GF-D8 (cell line): ENCODE data around the gene BAG5.
"Not testable (repeated sequence)": the region's sequence is repeated elsewhere in the genome, so short reads cannot be mapped to it uniquely, and the experiment has no call there.

Experiments
- DNase-seq: peaks from one replicate; lab custom pipeline; 2025; lab: John Stamatoyannopoulos, UW

Gene BAG5, protein sequence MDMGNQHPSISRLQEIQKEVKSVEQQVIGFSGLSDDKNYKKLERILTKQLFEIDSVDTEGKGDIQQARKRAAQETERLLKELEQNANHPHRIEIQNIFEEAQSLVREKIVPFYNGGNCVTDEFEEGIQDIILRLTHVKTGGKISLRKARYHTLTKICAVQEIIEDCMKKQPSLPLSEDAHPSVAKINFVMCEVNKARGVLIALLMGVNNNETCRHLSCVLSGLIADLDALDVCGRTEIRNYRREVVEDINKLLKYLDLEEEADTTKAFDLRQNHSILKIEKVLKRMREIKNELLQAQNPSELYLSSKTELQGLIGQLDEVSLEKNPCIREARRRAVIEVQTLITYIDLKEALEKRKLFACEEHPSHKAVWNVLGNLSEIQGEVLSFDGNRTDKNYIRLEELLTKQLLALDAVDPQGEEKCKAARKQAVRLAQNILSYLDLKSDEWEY

DNA sequence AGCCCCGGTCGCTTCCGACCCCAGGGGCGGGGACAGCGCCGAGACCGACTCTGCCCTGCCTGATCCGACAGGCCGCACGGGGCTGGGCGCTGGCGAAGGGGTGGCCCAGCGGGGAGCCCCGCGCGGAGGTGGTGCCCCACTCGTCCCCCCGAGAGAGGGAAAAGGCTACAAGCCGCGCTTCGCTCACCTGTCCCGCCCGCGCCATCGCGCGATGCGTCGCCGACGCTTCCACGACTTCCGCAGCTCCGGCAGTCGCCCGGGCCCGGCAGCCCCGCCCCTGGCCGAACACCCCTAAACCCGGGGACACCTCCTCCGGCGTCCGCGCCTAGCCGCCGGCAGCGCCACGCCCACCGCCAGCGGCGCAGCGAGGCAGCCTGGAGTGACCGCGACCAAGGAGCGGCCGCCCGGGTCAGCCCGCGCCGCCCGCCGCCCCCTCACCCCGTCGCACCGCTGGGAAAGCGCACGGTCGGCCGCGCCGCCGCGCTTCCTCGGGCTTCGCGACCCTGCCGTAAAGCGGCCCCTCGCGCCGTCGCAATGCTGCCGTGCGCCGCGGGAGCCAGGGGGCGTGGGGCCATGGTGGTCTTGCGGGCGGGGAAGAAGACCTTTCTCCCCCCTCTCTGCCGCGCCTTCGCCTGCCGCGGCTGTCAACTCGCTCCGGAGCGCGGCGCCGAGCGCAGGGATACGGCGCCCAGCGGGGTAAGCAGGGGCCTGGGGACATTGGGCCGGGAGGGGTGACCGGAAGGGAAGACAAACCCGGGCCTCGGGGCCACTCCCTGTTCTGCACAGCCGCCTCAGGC lies at the start of gene BAG5, which contains the start of gene COA8:
Gene BAG5 (minus strand): TSS at position 229 of the 797 bp plus-strand sequence. CDS start 1,493 bp downstream, outside the sequence.
Gene COA8 (plus strand): TSS at position 532 of the 797 bp plus-strand sequence. CDS start 42 bp downstream, at position 574.
- DNase-seq, result peak; percentile 10

DNA sequence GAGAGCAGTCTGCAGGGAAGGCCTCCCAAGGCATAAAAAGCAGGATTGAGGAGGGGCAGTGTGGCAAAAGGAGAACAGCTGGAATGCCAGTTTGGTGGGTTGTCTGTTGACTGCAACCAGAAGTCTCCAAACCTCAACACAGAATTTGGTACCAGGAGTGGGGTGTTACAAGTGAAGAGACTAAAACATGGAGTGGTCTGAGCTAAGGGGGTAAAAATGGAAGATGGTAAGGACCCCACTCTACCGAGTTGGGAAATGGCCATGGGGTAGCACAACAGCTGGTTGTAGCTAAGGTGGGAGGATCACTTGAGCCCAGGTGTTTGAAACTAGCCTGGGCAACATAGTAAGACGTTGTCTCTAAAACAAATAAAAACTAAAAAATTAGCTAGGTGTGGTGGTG lies 48.8 kb upstream of the BAG5 start:
- no peak for DNase-seq

DNA sequence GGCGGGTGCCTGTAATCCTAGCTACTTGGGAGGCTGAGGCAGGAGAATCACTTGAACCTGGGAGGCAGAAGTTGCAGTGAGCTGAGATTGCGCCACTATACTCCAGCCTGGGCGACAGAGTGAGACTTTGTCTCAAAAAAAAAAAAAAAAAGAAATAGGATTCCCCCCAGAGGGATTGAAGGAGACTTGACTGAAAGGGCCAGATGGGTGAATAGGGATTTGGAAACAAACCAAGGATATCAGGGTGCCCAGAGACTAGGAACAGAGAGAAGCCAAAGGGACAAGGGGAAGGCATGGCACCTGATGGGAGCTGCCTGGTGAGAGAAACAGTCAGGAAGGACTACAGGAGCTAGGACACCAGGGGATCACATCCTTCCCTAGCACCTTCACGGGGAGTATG lies 46.6 kb upstream of the BAG5 start:
- DNase-seq, result not testable (repeated sequence)

GRCh38 chr14:103607822-103608221 lies 45.4 kb upstream of the BAG5 start:
- DNase-seq, result no peak

DNA sequence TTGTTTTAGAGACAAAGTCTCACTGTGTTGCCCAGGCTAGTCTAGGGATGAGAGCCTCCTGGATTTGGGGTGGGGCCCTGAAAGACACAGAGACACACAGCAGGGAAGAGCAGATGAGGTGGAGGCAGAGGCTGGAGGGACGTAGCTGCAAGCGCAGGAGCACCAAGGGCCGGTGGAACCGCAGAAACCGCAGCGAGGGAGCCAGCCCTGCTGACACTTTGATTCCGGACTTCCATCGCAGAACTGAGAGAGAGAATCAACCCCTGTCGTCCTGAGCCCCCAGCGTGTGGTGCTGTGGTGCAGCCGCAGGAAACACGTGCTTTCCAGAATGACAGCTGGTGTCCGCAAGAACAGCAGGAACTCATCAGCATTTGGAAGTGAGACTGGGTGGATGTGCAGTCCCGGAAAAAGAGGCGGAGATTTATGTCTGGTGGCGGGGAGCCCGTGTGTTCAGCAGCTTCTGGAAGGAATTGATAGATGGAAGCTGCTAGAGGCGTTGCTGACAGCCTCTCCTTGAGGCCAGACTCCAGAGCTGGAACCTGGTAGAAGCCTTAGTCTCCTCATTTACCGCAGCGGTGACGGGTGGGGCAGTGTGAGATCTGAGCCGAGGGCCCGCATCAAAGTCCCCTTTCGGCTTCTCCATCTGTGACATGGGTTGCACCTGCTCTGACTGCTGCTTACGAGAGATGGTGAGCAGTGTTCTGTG lies 44.7 kb upstream of the BAG5 start:
- peak; percentile 71 for DNase-seq

DNA sequence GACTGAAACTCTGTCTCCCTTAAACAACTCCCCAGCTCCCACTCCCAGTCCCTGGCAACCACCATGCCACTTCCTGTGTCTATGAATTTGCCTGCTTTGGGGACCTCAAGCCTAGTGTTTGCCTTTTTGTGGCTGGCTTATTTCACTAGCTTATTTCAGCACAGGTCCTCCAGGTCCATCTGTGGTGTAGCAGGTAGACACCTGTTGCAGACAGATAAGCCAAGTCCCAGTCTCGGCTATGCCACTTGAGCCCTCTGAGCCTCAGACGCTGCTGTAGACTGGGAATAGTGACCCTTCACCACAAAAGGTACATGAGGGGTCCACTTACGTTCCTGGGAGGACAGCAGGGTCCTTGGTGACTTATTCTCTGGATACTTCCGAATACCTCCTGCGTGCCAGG lies 42.2 kb upstream of the BAG5 start:
- no peak for DNase-seq

DNA sequence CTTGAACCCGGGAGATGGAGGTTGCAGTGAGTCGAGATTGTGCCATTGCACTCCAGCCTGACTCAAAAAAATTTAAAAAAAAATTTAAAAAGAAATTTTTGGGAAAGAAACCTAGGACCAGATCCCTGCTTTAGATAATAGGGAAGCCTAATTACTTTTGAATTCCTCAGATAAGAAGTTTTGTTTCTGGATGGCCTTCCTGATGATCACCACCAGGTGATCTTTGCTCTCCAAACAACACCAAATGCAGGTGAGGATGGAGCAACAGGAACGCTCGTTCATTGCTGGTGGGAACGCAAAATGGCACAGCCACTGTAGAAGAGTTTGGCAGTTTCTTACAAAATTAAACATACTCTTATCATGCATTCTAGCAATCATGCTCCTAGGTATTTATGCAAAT lies 38.0 kb upstream of the BAG5 start:
- DNase-seq, result no peak

- DNase-seq, result no peak
These were observed 35.3 kb upstream of the BAG5 start for GRCh38 chr14:103597623-103598377.

DNA sequence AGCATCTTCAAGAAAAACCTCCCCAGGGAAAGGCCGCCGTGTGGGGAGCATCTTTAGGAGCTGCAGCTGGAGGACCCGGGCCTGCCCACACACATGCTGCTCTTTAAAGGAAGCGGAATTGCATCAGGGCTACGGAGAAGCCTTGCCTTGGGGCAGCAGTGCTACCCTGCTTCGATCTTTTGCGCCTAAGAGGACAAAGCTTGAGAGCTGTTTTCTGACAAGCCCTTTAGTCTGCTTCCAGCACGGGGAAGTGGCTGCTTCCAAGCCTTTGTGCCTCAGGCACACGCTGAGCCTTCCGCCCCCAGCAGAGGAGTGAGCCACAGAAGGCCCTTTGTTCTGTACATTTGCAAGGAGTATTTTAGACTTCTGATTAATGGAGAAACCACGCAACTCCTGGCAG lies 31.8 kb upstream of the BAG5 start:
- no peak for DNase-seq

GRCh38 chr14:103593577-103593976 lies 31.1 kb upstream of the BAG5 start:
- no peak for DNase-seq

GRCh38 chr14:103584326-103584915 lies 22.0 kb upstream of the BAG5 start:
- no peak for DNase-seq

DNA sequence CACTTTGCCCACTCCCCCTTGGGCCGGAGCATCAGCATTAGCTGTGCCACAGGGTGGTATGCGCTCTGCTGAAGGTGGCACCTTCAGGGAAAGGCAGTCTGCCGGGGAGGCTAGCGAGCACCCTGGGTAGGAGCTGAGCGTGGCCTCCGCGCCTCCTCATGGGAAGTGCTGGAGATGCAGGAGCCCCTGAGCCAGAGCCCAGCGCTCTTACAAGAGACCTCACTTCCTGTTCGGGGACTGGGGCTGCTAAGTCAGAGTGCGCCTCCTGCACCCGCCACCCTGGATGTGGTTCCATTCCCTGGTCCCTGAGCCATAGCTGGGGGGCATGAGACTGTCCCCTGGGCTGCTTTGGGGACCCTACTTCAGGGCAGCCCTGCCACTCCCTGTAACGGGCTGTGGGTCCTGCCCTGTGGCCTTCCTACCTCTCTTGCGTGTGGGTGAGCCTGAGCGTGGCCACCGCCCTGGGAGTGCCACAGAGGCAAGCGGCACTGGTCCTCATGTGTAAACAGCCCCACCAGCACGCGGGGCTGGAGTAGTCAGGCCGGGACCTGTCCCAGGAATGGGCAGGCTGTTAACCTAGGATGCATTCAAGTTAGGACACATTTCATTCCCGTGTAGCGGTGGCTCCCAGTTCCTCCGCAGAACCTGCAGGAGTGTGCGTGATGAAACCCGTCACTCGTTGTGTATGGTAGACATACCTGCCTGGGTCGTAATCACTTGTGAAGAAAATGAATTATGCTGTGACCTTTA lies 19.7 kb upstream of the BAG5 start:
- DNase-seq, result no peak

DNA sequence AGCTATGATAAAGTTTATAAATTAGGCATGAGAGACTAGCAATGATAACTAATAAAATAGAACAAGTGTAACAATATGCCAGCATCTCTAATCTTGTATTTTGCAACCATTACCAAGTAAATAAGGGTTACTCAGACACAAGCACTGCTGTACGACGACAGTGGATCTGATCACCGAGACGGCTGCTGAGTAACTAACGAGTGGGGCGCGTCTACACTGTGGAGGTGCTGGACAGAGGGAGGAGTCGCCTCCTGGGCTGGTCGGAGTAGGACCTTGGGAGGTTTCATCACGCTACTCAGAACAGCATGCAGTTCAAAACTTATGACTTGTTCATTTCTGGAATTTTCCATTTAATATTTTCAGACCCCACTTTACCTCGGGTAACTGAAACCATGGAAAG lies 18.7 kb upstream of the BAG5 start:
- DNase-seq, result no peak

DNA sequence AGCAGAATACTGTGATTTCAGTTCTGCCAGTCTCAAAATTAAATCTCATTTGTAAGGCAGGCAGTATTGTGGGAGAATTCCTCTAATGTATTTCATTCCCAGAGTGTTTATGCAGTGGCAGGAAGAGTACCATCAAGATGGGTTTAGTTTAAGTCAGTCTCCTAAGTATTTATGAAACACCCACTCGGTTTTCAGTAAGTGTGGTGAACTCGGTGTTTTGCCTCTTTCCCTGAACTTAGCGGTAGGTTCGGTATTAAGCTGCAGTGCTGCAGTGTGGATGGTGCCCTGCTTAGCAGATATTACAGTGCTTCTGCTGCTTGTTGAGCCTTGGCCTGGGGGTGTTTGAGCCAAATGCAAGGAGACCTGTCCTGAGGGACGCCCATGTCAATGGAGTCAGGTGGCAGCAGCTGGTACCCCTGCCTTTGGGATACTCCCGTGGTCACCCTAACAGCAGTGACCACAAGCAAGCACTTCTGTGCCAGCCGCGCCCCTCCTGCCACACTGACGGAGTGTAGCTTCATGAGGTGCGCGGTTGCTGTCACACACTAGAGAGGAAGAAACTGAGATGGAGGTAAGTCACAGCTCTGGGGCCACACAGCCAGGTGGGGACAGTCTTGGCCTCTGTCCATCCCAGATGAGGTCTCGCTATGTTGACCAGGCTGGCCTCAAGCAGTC lies 16.1 kb upstream of the BAG5 start:
- DNase-seq, result no peak

DNA sequence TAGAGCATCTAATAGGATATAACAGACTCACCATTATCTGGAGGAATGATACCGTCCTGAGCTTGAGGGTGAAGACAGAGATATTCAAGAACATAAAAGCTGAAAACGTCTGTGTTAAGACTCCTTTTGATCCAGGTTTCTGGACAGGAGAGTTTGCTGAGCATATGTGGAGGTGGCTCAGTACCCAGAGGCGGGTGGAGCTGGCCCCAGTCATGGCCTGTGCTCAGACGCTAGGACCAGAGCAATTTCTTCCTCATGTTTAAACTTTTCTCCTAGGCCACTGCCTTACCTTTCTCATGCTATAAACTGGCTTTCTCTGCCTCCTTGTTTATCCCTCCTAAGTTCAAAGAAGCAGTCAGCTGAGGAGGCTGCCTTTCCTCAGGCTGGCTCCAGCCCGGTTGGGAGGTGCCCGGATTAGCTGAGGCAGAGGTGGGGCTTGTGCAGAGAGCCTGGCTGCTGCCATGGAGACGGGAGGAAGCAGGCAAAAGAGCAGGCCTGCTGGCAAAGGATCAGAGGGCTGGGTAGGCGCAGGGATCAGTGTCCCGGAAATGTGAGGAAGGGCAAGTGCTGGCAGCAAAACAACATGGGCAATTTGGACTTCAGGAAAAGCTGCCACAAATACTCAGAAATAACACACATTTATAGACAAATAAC lies 14.0 kb upstream of the BAG5 start:
- DNase-seq, result no peak

GRCh38 chr14:103574707-103575285 lies 12.3 kb upstream of the BAG5 start:
- DNase-seq, result no peak

GRCh38 chr14:103574104-103574503 lies 11.6 kb upstream of the BAG5 start:
- no peak for DNase-seq

DNA sequence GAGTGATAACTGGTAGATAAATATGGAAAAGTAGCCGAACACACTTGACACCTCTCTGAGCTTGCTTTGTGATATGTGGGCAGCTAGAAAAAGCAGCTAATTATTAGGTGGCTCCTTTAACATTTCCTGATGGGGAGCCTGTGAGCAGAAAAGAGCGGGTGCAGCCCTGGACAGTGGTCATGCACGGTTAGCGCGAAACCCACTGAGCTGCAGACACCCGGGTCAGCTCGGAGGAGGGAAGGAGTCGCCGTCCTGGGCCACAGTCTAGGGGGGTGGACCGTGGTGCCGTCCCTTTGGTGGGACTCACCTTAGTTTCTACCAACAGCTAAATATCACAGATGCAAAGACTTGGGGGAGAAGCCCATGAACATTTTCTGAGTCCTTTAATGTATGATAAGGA lies 7.0 kb upstream of the BAG5 start:
- no peak for DNase-seq

DNA sequence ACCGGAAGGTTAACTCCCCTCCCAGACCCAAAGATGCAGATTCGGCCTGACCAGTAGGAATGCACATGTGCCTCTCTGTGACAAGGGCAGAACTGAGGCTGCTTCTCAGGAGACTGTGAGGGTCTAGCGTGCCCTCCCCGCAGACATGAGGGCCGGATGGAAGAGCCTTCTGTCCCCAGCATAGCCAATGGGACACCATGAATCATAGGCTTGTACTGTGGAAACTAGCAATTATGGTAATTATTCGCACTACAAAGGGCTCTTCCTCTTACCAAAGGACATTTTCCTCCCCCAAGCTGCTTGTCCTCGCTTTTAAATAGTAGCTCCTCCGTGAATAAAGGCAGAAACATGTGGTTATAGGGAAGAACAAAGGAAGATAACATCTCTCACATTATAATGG lies 6.5 kb upstream of the BAG5 start:
- DNase-seq, result no peak
